ENCODE results near the gene SEC14L5.

DNA sequence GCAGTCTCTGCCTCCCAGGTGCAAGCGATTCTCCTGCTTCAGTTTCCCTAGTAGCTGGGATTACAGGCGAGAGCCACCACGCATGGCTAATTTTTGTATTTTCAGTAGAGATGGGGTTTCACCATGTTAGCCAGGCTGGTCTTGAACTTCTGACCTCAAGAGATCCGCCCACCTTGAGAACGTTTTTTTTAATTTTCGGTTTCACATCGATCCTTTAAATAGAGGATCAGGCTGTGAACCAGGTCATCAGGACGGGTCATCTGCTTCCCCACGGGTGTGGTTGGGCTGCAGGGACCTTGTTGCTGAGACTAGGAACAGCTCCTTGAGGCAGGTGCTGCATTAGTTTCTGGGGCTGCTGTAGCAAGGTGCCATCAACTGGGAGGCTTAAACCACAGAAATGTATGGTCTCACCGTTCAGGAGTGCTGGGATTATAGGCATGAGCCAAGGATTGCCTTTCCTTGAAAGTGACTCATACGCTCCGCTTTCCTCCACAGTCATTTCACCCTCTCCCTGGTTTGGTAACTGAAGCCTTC lies 83.5 kb downstream of the SEC14L5 start:
- no peak for TF ChIP-seq POLR2A (IDR thresholded peaks at IDR 0.05)
- no peak for TF ChIP-seq POLR2AphosphoS5 (IDR thresholded peaks at IDR 0.05)

Measured in suprapubic skin (tissue), 4 donors.